GM11168 (cell line): ENCODE measurements around the gene EPB41.

Experiments used
- in situ Hi-C: fragments of 300-500 bp; cut with MboI; formaldehyde crosslinking; loops from one replicate; pipeline ENCODE4 v1.12.0; 2022; ENCODE audit warnings: low sequenced_read_pairs; ENCODE audit not compliant: unreplicated experiment

The EPB41 gene

DNA sequence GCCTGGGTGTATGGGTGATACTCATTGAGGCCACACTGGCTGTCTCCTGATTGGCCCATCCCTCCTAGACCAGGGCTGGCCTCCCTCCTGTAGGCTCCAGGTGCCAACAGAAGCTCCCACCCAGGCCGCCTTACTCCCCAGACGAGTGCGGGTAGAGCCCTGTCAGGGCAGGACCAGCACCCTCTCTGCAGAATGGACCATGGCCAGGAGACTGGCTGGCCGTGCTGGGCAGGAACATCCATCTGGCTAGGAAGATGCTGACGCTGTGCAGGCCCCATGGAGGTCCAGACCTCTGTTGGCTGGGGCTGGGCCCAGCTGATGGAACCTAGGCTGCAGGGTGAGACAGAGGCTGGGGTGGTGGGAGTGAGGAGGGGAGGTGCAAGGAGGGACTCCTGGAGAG lies 25.0 kb upstream of the EPB41 start:
- in situ Hi-C loops = loop anchor here (10.0 kb wide), 1 partner anchor 305 kb away; no protein-coding TSS in a partner anchor

DNA sequence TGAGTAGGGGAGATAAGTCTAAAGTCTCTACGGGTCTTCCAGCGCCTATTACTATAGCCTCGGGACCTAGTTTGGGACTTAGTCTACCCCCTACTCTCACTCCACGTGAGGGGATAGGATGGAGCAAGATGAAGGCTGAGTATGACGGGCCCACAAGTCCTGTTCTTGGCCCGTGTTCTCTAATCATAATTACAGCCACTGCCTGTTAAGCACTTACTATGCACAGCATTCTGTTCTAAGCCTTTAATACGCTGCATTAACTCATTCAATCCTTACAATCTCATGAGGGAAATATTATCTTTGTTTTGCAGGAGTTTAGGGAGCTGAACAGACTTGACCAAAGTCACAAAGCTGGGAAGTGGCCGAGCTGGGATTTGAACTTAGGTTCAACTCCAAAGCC lies 23.9 kb upstream of the EPB41 start:
- in situ Hi-C loops = no loop called here

DNA sequence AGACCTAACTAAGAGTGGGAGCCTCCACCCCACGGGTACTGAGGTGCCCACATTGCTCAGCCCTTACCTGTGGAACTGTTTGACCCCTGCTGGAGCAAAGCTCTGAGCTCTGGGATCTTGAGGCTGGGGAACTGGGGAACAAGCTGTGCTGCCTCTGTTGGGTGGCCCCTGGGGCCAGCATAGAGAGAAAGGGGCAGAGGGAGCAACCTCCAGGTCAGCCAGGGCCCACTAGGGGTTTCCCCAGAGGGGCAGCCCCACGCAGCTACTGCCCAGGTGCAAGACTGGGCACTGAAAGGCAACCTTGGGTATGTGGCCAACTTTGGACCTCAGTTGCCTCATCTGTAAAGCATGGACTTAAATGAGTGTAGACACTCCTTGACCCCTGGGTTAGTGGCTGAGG lies 23.5 kb upstream of the EPB41 start:
- in situ Hi-C loops = no loop called here

DNA sequence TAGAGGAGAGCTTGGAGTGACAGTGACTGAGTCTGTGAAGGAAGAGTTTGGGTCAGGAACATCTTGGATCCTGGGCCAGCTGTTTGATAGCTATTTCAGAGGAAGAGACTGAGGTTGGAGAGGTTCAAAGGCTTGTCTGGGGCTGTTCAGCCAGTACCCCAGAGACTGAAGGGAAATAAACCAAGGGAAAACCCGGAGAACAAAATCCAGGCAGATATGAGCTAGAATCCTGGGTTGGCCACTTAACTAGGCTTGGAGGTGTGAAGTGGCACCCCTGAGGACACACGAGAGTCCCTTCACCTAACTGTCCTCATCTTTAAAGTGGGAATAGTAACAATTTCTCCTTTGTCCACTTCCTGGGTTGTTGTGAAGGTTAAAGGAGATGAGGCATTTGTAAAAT lies 23.1 kb upstream of the EPB41 start:
- in situ Hi-C loops = no loop called here

DNA sequence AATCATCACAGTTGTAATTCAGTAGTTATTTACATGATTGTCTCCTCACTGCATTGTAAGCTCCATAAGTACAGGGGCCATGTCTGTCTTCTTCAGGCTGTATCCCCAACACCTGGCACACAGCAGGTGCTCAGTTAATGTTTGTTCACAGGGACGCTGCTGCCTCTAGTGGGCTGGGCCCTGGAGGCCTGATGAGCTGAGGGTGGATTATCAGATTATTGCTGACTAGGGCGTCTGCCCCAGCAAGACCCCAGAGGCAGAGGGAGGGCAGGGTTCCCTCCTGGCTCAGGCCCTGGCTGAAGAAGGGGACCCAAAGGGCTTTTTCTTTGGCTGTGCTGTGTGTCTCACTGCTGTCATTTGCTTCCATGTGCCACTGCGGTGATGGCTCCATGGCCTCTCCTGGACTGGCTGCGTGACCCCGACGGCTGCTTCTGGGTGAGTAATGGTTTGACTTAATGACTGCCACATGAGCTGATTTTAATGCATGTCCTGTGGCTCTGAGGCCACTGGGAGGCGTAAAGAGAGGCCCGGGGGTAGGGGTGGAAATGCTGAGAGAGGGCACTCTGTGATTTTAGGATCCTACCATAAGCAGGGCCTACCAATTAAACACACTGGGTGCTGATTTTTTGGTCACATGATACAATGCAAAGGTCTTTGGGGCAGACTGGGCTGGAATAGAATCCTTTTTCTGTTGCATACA lies 20.8 kb upstream of the EPB41 start:
- in situ Hi-C loops = no loop called here

DNA sequence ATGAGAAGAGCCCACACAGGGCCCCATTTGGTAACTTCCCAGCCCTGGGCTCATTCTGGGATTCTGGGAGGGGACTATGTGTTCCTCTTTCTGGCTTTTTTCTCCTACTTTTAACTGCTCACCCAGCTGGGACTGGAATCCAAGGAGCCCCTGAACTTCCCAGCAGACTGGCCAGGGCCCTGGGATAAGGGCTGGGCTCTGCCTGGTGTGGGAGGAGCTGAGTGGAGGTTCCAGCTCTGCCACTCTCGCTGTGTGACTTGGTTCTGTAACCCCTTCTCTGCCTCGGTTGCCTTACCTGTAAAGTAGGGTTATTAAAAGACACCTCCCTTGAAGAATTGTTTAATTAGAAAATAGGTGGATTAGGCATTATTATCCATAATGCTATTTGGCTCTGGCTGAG lies 19.6 kb upstream of the EPB41 start:
- in situ Hi-C loops = no loop called here

DNA sequence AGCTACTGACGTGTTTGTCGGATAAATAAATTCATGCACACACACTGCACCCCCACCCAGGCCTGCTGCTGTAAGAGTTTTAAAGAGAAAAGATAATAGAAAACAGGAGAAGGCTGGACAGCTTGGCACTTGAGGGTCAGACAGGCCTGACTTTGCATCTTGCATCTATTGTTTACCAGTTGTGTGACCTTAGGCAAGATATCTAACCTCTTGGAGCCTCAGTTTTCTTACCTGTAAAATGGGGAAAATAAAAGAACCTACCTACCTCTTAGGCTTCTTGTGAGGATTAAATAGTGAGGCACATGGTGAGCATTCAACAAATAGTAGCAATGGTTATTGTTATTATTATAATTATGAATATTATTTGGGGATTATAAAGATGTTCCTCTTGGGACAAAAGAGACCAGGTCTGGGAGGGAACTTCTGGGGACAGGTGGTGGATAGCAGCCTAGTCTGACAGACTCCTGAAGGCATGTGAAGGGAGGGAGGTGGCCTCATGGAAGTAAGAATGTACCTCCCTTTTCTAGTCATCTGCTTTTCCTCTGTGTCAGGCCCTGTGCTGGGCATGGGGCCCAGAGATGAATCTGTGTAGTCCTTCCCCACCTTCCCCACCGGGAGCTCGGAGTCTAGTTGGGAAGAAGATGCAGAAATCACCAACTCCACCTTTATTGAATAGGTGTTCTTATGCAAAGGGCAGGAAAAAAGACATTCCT lies 18.3 kb upstream of the EPB41 start:
- in situ Hi-C loops = no loop called here

DNA sequence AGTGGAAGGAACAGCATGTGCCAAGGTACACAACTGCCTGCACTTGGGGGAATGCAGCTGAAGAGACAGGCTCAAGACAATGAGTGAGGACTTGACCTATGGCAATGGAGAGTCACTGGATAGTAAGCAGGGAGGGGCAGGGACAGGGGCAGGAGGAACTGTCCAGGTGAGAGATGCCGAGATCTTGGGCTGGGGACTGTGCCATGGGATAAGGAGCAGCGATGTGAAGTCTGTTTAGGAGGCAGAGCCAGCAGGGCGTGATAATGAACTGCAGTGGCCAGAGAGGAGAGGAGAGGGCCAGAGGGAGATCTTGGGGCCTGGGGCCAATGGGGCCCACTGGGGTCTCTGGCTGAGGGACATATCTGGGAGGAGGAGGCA lies 17.8 kb upstream of the EPB41 start:
- in situ Hi-C loops = no loop called here

DNA sequence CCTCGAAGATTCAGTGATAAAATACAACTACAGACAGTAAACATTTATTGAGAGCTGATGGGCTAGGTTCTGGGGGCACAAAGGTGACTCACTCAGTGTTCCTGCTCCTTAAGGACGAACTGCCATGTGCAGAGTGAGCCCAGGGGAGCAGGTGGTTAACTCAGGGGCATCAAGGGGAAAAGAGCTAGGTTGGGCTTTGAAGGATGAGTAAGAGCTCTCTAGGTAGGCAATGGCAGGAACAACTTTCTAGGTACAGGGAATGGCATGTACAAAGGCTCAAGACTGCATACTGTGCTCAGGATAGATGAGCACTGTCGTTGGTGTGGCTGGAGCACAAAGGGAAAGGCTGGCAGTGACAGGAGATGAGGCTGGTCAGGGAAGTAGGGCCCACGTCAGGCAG lies 16.6 kb upstream of the EPB41 start:
- in situ Hi-C loops = no loop called here

DNA sequence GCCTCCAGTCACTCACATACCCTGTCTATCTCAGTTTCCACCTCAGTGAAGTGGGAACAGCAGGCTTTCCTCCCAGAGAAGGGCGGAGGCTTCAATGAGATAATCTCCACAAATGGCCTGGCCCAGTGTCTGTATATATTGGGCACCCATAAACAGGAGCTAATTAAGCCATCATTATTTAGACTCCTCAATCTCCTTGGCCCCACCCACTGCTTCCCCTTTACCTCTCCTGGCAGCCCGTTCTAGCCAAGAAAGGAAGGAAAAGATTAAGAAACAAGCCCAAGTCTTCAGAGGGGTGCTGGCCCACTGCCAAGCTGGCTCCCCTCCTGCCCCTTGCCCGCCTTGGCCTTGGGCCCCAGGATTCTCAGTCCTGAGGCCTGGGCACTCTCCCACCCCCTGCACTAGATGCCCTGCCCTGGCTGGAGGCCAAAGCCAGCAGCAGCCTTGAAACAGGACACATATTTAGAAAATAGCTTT lies 15.9 kb upstream of the EPB41 start:
- in situ Hi-C loops = no loop called here

DNA sequence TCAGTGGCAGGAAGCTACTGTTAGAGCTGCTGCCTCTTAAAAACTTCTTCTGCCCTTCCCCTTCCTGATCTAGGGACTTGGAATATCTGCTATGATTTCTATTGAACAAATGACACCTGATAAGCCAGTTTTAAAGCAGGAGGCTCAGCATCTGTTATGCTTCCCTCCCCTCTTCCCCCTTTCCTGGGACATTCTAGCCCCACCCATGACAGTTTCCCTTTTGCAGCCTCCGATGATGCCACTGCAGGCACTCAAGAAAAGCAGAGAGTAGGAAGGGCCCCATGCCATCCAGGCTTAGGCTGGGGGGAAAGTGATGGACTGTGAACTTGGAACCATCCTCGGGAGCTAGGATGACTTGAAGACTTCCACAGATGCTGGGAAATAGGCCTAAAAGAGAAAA lies 15.1 kb upstream of the EPB41 start:
- in situ Hi-C loops = no loop called here

DNA sequence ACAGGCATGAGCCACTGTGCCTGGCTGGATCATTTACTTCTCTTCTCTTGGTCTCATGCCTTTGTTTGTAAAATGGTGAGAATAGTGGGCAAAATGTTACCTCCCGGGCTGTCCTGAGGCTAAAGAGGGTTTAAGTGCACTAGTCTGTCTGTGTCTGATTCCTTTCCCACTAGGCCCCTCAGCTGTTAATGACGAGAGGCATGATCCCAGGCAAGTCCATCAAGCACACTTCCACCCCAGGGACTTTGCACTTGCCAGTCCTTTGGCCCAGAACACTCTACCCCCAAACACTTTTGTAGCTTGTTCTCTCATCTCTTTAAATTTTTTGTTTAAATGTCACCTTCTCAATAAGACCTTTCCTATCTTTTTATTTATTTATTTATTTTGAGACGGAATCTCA lies 13.8 kb upstream of the EPB41 start:
- in situ Hi-C loops = no loop called here

DNA sequence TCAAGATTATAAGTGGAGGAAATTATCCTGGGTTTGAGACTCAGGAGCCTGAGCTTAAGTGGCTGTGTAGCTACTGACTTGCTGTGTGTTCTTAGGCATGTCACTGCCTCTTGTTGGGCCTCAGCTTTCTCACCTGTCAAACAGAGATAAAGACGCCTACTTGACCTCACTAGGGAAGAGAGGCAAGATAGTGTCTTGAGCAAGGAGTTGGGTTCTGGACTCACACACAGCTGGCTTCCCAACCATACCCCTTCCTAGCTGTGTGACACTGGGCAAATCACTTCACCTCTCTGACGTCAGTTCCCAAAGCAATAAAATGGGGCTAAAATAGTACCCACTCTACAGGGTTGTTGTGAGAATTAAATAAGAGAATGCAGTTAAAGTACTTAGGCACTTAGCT lies 11.6 kb upstream of the EPB41 start:
- in situ Hi-C loops = no loop called here

DNA sequence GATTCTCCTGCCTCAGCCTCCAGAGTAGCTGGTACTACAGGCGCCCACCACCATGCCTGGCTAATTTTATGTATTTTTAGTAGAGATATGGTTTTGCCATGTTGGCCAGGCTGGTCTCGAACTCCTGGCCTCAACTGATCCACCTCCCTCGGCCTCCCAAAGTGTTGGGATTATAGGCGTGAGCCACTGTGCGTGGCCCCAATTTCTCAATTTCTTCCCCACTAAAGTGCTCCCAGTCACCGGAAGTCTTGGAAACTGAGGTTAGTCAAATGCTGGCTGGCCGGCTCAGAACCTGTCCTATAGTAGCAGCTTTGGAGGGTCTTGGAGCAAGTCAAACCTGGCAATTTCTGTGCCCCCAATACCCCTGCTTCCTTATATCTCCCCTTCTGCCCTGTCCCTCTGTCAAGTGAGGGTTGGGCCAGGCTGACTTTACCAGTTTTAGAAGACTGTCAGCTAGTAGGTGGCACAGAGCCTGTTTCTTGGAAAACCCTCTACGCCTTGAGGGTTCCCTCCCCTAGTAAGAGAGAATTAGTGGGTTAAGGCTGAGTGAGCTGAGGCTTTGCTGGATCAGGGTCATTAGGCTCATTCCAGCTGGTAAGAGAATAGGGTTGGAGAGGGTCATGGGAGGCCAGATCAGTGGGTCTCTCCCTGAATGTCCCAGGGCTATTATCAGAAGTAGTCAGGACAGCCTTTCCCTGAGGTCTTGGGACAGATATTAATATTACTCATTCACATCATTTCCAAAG lies 8.3 kb upstream of the EPB41 start:
- in situ Hi-C loops = no loop called here

DNA sequence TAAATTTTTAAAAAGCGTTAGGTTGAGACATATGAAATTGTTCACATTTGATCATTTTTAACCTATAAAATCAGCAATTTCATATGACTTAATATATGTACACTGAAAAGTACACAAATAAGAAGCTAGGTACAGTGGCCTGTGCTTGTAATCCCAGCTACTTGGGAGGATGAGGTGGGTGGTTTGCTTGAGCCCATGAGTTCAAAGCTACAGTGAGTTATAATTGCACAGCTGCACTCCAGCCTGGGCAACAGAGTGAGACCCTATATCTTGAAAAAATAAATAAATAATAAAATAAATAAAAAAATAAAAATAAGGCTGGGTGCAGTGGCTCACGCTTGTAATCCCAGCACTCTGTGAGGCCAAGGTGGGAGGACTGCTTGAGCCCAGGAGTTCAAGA lies 5.2 kb upstream of the EPB41 start:
- in situ Hi-C loops = no loop called here

DNA sequence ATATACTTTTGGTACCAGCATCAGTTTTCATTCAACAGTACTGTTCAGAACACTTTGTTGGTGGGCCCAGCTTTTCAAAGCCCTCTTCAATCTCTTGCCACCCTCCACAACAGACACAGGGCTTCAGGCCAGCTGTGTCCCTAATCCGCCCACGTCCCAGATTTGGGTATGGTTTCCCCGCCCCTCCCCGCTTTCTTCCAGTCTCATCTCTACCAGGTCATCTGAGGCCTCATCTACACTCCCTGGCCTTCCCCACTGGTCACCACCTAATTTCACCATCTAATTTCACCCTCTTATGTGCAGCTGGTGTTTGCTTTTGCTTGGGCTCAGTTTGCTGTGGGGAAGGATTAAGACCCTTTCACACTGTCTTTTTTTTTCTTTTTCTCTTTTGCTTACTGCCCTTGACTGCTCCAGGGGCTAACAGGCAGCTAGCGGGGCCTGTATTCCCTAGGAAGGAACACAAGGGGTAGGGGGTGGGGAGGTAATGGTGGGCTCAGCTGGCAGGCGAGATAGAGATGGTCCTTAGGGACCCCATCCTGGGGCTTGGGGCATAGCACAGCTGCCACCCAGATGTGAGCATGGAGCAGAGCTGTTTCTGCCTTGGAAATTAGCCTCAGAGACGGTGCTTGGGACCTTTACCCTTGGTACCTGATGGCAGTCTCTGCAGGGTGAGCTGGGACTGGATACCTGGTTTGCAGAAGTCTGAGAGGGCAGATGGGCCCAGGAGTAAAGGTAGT lies 3.8 kb upstream of the EPB41 start:
- in situ Hi-C loops = no loop called here

DNA sequence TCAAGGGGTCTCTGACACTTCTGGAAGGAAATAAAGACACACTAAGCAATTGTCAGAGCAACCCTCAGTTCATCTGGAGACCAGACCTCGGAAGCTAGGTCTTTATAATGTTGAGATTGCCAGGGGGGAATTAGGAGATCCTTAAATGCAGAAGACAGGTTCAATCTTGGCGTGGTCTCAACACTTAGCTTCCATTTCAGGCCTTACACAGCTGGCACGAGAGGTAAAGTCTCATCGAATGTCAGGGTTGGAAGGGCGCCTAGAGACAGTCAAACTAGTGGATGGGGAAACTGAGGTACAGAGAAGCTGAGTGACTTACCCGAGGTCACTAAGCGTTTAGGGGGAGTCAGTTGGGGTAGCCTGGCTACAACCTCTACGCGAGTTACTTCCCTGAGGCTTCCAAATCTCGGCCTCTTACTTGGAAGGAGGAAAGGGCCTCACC lies 562 bp upstream of the EPB41 start:
- in situ Hi-C loops = no loop called here

DNA sequence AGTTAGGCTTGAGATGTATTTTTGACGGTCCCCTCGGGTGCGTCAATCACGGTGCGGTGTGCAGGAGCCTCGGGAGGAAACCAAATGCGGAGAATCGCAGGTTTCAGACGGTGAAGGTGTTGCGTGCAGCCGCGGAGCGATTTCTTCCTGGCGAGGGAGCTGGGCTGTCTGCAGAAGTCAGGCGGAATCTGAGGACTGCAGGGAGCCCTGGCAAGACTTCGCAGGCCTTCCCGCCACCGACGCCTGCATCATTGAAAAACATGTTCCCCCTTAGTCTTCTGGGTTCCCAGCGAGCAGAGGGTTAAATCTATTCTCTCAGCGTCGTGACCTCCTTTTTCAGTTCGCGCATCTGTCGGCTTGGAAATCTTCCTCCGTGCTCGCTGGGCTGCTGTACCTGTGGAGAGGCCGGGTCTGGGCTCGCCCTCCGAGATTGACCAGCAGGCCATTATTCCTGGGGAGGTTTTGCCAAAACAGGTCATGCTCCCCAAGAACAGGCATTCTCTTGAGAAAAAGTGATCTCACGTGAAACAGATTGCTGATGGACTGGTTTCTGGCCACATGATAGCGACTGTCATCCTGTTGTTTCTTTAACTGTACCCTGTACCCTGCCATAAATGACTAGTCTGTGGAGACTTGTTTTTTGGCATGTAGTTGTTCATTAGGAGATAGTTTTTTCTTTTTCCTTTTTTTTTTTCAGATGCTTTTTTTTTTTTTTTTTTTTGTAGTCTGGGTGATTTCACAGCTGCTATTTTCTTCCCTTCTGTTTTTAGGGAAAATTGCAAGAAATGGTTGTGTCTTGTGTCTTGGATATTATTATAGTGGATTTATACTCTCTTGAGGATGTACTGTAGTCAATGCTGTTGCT lies 894 bp downstream of the EPB41 start:
- in situ Hi-C loops = no loop called here

DNA sequence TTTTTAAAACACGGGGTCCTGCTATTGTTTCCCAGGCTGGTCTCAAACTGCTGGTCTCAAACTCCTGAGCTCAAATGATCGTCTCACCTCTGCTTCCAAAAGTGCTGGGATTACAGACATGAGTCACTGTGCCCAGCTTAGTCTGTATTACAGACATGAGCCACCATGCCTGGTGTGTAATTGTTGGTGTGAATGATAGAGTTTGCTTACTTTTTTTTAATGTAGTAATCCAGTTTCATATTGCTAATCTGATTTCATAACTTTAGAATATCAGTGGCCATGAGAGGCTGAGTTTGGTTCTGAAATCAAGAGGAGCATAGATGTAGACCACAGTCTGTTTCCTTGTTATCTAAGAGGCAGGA lies 3.4 kb downstream of the EPB41 start:
- in situ Hi-C loops = no loop called here
